Activated naive CD4-positive, alpha-beta T cell treated with anti-CD3 and anti-CD28 coated beads, Interleukin-2, amount 50 U/mL, for 24 hours (primary cell): ENCODE measurements around the gene NHSL1.

ENCODE experiments used
- H3K27ac Mint-ChIP-seq: one replicate; pipeline ENCODE4 v1.8.0; 2021; ENCODE audit warnings: mild to moderate bottlenecking, mixed read lengths
- H3K27me3 Mint-ChIP-seq: one replicate; pipeline ENCODE4 v1.8.0; 2021; ENCODE audit warnings: mixed read lengths
- H3K36me3 Mint-ChIP-seq: one replicate; pipeline ENCODE4 v1.8.0; 2021; ENCODE audit warnings: mixed read lengths
- H3K4me1 Mint-ChIP-seq: one replicate; pipeline ENCODE4 v1.8.0; 2021; ENCODE audit warnings: mixed read lengths
- H3K4me3 Mint-ChIP-seq: one replicate; pipeline ENCODE4 v1.8.0; 2021; ENCODE audit warnings: mild to moderate bottlenecking, mixed read lengths
- H3K9me3 Mint-ChIP-seq: one replicate; pipeline ENCODE4 v1.8.0; 2021; ENCODE audit warnings: mixed read lengths

Gene NHSL1

GRCh38 chr6:138400326-138400725 lies 99.0 kb downstream of the NHSL1 start:
- no peaks in the 10 kb centered on the region for H3K36me3 Mint-ChIP-seq
- H3K9me3 Mint-ChIP-seq, result no peaks in the 10 kb centered on the region
- no peak overlapping the region for H3K4me3 Mint-ChIP-seq
- H3K4me1 Mint-ChIP-seq, result peaks cover 5% of the 10 kb centered on the region
- no peak overlapping the region for H3K27ac Mint-ChIP-seq
- no peaks in the 10 kb centered on the region for H3K27me3 Mint-ChIP-seq

GRCh38 chr6:138397128-138398122 lies 101.9 kb downstream of the NHSL1 start:
- no peaks in the 10 kb centered on the region for H3K4me1 Mint-ChIP-seq
- no peak overlapping the region for H3K27ac Mint-ChIP-seq
- no peaks in the 10 kb centered on the region for H3K27me3 Mint-ChIP-seq
- H3K36me3 Mint-ChIP-seq, result no peaks in the 10 kb centered on the region
- no peaks in the 10 kb centered on the region for H3K9me3 Mint-ChIP-seq
- H3K4me3 Mint-ChIP-seq, result no peak overlapping the region

GRCh38 chr6:138396709-138397108 lies 102.6 kb downstream of the NHSL1 start:
- no peaks in the 10 kb centered on the region for H3K4me1 Mint-ChIP-seq
- H3K36me3 Mint-ChIP-seq, result no peaks in the 10 kb centered on the region
- H3K27ac Mint-ChIP-seq, result no peak overlapping the region
- no peaks in the 10 kb centered on the region for H3K9me3 Mint-ChIP-seq
- H3K4me3 Mint-ChIP-seq, result no peak overlapping the region
- H3K27me3 Mint-ChIP-seq, result peaks cover 2% of the 10 kb centered on the region

- Mint-ChIP-seq H3K4me3 (no peak overlapping the region), H3K27me3 (peaks cover 2% of the 10 kb centered on the region), H3K27ac (no peak overlapping the region), H3K36me3 (no peaks in the 10 kb centered on the region), H3K9me3 (no peaks in the 10 kb centered on the region), H3K4me1 (no peaks in the 10 kb centered on the region)
Measured at GRCh38 chr6:138393871-138394783, 105.2 kb downstream of the NHSL1 start.

- H3K27ac Mint-ChIP-seq, result no peak overlapping the region
- no peak overlapping the region for H3K4me3 Mint-ChIP-seq
- H3K36me3 Mint-ChIP-seq, result no peaks in the 10 kb centered on the region
- H3K9me3 Mint-ChIP-seq, result no peaks in the 10 kb centered on the region
- H3K4me1 Mint-ChIP-seq, result no peaks in the 10 kb centered on the region
- peaks cover 2% of the 10 kb centered on the region for H3K27me3 Mint-ChIP-seq
Measured at GRCh38 chr6:138389551-138389950, 109.7 kb downstream of the NHSL1 start.

- Mint-ChIP-seq H3K4me1 (no peaks in the 10 kb centered on the region), H3K9me3 (no peaks in the 10 kb centered on the region), H3K27me3 (peaks cover 3% of the 10 kb centered on the region), H3K4me3 (no peak overlapping the region), H3K27ac (no peak overlapping the region), H3K36me3 (no peaks in the 10 kb centered on the region)
Measured at GRCh38 chr6:138387577-138388368, 111.5 kb downstream of the NHSL1 start.

GRCh38 chr6:138386897-138387296 lies 112.4 kb downstream of the NHSL1 start:
- Mint-ChIP-seq H3K36me3 (no peaks in the 10 kb centered on the region), H3K27me3 (peaks cover 2% of the 10 kb centered on the region), H3K27ac (no peak overlapping the region), H3K4me1 (no peaks in the 10 kb centered on the region), H3K4me3 (no peak overlapping the region), H3K9me3 (no peaks in the 10 kb centered on the region)

GRCh38 chr6:138383776-138384175 lies 115.5 kb downstream of the NHSL1 start:
- H3K4me1 Mint-ChIP-seq, result no peaks in the 10 kb centered on the region

GRCh38 chr6:138382498-138383265 lies 116.6 kb downstream of the NHSL1 start:
- Mint-ChIP-seq H3K27me3 (peaks cover 1% of the 10 kb centered on the region), H3K36me3 (no peaks in the 10 kb centered on the region), H3K27ac (peak overlapping the region; percentile 59), H3K4me3 (no peak overlapping the region), H3K4me1 (no peaks in the 10 kb centered on the region), H3K9me3 (no peaks in the 10 kb centered on the region)

More at GRCh38 chr6:138383776-138384175, 115.5 kb downstream of the NHSL1 start:
- Mint-ChIP-seq H3K36me3 (no peaks in the 10 kb centered on the region), H3K27ac (no peak overlapping the region), H3K9me3 (no peaks in the 10 kb centered on the region), H3K27me3 (peaks cover 1% of the 10 kb centered on the region), H3K4me3 (no peak overlapping the region)

- Mint-ChIP-seq H3K4me3 (no peak overlapping the region), H3K27me3 (no peaks in the 10 kb centered on the region), H3K4me1 (no peaks in the 10 kb centered on the region), H3K36me3 (no peaks in the 10 kb centered on the region), H3K27ac (no peak overlapping the region), H3K9me3 (no peaks in the 10 kb centered on the region)
Measured at GRCh38 chr6:138378463-138378862, 120.8 kb downstream of the NHSL1 start.

GRCh38 chr6:138377844-138378243 lies 121.5 kb downstream of the NHSL1 start, which contains the start of gene SMIM28:
TSS of gene SMIM28 (plus strand) at chr6:138377905. CDS start at chr6:138378073, 168 bp downstream.
- Mint-ChIP-seq H3K4me3 (no peak within 1 kb of the TSS), H3K36me3 (no peaks in the 10 kb centered on the region), H3K9me3 (no peaks in the 10 kb centered on the region), H3K27ac (no peak within 1 kb of the TSS), H3K4me1 (peaks cover under 1% of the 10 kb centered on the region), H3K27me3 (no peaks in the 10 kb centered on the region)

- Mint-ChIP-seq H3K27me3 (no peaks in the 10 kb centered on the region), H3K9me3 (no peaks in the 10 kb centered on the region), H3K4me1 (peaks cover 6% of the 10 kb centered on the region), H3K27ac (no peak overlapping the region), H3K4me3 (no peak overlapping the region), H3K36me3 (no peaks in the 10 kb centered on the region)
Measured at GRCh38 chr6:138377042-138377441, 122.3 kb downstream of the NHSL1 start.

GRCh38 chr6:138374815-138375214 lies 124.5 kb downstream of the NHSL1 start:
- Mint-ChIP-seq H3K27me3 (no peaks in the 10 kb centered on the region), H3K27ac (no peak overlapping the region), H3K4me1 (peaks cover 6% of the 10 kb centered on the region), H3K4me3 (no peak overlapping the region), H3K9me3 (no peaks in the 10 kb centered on the region), H3K36me3 (no peaks in the 10 kb centered on the region)

- Mint-ChIP-seq H3K9me3 (no peaks in the 10 kb centered on the region), H3K4me1 (peaks cover 6% of the 10 kb centered on the region), H3K27ac (no peak overlapping the region), H3K4me3 (no peak overlapping the region), H3K36me3 (no peaks in the 10 kb centered on the region), H3K27me3 (no peaks in the 10 kb centered on the region)
Measured at GRCh38 chr6:138374230-138374629, 125.1 kb downstream of the NHSL1 start.
